ENCODE results near the gene TNS3.
A peak's percentile ranks its signal among the peaks of the same experiment; 100 is the strongest.
"Not testable (repeated sequence)": the region's sequence is repeated elsewhere in the genome, so short reads cannot be mapped to it uniquely, and the experiment has no call there.

The TNS3 gene

DNA sequence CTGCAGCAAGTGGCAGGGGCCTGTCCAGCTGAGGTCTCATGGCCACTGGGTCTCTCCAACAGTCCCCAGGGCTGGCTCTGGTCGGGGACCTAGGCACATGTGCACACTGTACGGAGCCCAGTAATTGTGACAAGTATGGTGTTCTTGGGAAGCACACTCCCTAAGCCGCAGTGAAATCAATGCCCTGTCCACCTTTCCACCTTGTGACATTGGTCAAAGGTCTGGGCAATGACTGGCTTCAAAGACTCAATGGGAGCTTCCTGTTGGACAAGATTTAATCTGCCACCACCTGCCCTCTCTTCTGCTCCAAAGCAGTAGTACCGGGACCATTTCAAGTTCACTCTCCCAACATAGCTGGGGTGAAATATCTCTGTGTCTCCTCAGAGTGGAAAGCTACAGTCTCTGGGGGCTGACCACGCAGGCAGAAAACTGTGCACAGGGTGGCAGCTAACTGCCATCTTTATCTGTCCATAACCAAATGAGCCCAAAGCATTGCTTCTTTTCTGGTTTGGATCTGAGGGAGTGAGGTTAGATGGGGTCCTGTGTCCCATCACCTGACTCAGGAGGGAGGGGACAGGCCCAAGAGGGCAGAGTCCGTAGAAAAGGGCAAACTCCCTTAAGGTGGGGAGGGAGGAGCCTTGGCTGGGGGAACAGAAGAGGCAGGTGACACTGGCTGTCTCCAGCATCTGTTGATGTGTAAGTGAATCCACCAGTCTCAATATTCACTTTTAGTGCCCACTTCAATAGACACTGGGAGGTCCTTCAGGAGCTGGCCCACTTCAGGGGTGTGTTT, 307.7 kb downstream of the TNS3 start:
- DNase-seq (ENCODE audit: extremely low read depth in 1 of 2, low read depth in 1 of 2): no peak

DNA sequence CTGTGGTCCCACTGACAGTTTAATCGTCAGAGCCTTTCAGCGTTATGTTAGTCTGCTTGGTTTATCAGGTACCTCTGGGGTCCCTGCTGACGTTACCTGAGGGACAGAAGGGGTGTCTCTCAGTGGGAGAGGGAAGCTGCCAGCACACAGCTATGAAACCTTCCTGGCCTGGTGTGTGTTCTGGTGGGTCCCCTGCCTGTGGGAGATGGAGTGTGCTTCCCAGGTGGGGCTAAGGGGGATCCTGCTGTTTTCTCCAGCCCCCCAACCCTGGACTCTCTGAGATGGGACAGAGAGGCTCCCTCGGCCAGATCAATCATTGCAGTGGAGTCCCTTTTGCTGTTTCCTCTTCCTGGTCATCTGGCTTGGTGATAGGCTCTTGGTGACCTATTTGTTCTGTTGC, 308.8 kb downstream of the TNS3 start:
- DNase-seq (ENCODE audit: extremely low read depth in 1 of 2, low read depth in 1 of 2): no peak

DNA sequence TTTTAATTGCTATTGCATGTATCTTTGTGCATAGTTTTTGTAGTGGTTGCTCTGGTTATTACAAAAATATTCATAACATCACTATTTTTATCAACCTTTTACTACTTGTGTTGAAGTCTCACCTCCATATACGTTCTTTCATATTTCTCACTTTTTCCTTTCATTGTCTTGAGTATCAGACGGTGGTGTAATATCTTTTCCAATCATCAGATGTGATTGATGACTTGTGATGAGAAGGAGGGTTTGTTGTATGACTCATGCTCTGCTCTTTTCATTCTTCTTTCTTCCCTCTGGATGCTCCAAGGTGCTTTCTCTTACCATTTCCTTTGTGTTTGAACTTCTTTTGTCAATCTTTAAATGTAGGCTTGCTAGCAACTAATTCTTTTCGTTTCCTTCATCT, 310.2 kb downstream of the TNS3 start:
- no peak for DNase-seq (ENCODE audit: extremely low read depth in 1 of 2, low read depth in 1 of 2)

DNA sequence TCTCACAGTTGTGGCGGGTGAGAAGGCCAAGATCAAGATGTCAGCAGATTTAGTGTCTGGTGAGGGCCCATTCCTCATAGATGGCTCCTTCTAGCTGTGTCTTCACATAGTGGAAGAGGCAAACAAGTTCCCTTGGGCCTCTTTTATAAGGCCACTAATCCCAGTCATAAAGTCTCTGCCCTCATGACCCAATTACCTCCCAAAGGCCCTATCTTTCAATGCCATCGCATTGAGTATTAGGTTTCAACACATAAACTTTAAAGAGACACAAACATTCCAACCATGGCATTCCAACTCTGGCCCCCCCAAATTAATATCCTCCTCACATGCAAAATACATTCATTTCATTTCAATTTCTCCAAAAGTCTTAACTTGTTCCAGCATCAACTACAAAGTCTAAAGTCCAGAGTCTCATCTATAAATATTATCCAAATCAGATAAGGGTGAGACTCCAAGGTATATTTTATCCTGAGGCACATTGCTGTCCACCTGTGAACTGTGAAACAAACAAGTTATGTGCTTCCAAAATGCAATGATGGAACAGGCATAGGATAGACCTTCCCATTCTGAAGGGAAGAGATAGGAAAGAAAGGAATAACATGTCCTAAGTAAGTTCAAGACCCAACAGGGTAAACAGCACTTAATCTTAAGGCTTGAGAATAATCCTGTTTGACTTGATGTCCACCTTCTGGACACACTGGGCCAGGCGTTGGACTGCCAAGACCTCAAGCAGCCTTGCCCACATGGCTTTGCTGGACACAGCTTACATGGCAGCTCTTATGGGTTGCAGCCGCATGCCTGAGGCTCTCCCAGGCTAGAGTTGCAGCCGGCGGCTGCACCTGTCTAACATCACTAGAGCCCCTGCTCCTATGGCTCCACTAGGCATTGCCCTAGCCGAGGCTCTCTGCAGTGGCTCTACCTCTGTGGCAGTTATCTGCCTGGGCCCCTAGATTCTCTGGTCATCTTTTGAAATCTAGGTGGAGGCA, 312.8 kb downstream of the TNS3 start:
- no peak for DNase-seq (ENCODE audit: extremely low read depth in 1 of 2, low read depth in 1 of 2)

DNA sequence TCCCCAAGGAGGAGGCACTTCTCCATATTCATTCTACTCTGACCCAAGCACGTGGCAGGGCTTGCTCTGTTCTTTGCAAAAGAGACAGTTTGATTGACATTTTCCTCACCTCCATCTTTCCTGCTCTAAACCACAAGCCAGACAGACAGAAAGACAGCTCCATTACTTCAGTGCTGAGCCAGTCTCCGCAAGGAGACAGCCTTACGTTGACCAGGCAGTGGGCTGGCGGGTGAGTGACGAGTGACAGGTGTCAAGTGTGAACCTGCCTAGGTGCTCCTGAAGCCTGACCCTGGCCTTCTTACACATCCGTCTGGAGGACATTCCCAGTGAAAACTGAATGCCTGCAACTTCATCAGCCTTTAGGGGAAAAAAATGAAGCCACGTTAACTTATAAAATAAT, 314.6 kb downstream of the TNS3 start:
- no peak for DNase-seq (ENCODE audit: extremely low read depth in 1 of 2, low read depth in 1 of 2)

DNA sequence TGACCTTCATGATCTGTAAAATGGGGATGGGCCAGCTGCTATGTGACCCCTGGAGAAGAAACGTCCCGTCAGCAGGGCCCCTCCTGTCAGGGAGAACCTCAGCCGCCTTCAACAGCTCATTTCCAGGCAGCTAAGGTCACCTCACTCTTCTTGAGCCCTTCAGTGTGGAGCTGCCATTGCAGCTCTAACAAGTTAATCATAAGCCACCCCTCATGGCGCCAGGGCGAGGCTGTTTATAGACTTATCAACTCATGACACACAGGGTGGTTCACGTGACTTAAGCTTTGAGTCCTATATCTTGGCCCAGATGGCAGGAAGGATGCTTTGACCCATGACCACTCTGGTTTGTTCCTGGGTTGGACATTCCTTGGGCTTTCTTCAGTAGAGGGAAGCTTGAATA, 315.1 kb downstream of the TNS3 start:
- no peak for DNase-seq (ENCODE audit: extremely low read depth in 1 of 2, low read depth in 1 of 2)

DNA sequence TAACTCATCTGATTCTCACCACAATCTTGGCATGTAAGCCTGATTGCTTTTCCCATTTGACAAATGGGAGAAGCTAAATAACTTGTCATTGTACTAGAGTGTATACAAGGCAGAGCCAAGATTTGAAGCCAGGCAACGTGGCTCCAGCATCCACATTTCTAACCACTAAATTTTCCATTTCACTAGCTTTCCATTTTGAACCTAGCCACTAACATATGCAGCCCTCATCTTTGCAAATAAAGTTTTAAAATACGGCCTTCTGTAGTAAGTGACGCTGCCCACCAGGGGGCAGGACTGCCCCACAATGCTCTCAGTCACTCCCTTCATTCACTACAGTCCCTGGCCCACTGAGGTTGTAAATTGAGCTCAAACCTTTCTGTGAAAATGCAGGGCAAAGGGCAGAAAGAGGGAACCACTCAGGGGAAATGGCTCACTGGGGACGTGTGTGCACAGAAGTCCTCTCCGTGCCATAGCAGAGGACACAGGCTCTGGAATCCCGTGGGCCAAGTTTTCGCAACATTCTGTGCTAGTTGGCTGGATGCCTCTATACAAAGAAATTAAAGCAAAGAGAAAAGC, 315.7 kb downstream of the TNS3 start:
- DNase-seq (ENCODE audit: extremely low read depth in 1 of 2, low read depth in 1 of 2): no peak

DNA sequence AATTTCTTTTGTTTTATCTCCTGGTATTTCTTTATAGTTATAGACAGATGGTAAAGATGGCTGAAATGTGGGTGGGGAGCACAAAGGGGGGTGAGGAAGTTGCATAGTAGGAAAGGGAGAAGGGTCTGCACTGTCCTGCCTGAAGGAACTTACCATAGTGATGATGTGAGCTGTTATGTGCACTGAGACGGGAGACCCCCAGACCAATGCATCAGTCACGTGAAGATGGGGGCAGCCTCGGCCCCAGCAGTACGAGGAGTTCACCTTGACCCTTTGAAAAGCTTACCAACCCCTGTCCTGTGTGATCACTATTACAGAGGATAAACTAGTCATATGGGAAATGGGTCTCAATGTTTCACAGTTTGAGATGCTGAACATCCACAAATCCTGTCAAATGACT, 316.3 kb downstream of the TNS3 start:
- no peak for DNase-seq (ENCODE audit: extremely low read depth in 1 of 2, low read depth in 1 of 2)

DNA sequence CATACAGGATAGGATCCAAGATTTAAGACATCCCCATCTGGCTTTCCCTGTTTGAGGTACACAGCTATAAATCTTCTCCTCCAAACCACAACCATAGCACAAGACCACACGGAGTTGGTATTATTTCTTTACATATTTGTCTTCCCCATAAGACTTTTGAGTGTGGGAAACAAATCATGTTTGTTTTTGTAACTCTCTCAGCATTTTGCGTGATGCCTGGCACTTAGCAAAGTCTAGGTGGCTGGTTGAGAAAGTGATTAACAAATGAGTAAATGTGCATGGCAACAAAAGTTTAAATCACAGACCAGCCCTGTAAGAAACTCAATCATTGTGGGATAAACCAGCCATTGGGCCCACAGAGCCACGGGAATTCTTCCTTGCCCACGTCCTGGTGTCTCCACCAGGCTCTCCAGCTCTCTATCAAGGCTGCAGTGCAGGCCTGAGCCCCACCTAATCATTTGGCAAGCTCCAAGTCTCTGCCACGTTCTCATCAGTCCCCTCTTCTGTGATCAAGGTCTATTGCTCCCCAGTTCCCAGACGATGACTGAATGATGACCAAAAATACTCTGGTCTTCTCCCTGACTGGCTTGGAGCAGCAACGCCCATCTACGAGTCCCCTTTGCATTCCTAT, 317.8 kb downstream of the TNS3 start:
- no peak for DNase-seq (ENCODE audit: extremely low read depth in 1 of 2, low read depth in 1 of 2)

DNA sequence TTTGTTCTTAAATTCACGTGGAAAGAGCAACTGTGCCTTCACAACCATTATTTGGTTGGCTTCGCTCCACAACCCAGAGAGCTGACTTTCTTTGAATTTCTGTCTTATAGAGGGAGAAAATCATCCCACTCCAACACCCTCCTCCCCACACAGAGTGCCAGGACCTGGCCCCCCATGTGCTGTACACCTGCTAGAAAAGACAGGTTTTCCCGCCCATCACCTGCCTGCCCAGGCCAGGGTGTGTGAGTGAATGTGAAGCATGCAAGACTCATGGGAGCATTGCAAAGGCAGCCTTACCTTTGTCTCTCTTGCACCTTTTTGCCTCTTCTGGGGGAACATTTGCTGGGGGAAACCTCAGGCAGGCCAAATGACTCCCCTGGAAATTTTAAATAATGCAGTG, 319.0 kb downstream of the TNS3 start:
- DNase-seq (ENCODE audit: extremely low read depth in 1 of 2, low read depth in 1 of 2): no peak

DNA sequence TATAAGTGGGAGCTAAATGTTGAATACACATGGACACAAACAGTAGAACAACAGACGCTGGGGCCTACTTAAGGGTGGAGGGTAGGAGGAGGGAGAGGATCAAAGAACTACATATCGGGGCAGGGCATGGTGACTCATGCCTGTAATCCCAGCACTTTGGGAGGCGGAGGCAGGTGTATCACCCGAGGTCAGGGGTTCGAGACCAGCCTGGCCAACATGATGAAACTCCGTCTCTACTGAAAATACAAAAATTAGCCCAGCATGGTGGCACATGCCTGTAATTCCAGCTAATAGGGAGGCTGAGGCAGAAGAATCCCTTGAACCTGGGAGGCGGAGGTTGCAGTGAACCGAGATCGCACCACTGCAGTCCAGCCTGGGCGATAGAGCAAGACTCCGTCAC, 319.8 kb downstream of the TNS3 start:
- DNase-seq (ENCODE audit: extremely low read depth in 1 of 2, low read depth in 1 of 2): not testable (repeated sequence)

DNA sequence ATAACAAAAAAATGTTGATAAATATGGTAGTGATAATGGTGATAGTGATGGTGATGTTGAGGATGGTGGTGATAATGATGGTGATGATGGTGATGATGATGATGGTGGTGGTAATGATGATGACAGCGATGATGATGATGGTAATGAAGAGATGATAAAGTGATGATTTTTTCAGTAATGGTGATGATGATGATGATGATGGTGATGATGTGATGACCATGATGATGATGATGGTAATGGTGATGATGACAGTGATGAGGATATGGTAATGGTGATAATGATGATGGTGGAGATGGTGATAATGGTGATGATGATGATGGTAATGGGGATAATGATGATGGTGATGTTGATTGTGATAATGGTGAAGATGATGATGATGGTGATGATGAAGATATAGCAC, 321.6 kb downstream of the TNS3 start:
- no peak for DNase-seq (ENCODE audit: extremely low read depth in 1 of 2, low read depth in 1 of 2)

DNA sequence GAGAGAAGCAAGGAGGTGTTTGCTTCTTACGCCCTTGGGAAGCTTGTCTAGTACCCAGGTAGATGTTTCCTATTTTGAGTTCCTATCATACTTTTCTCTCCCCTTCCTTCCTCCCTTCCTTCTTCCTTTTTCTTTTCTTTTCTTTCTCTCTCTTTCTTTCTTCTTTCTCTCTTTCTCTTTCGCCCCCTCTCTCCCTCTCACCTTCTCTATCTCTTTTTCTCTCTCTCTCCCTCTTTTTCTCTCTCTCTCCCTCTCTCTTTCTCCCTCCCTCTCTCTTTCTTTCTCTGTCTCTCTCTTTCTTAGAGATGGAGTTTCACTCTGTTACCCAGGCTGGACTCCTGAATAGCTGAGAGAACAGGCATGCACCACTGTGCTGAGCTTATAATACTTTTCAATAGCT, 322.2 kb downstream of the TNS3 start:
- no peak for DNase-seq (ENCODE audit: extremely low read depth in 1 of 2, low read depth in 1 of 2)

DNA sequence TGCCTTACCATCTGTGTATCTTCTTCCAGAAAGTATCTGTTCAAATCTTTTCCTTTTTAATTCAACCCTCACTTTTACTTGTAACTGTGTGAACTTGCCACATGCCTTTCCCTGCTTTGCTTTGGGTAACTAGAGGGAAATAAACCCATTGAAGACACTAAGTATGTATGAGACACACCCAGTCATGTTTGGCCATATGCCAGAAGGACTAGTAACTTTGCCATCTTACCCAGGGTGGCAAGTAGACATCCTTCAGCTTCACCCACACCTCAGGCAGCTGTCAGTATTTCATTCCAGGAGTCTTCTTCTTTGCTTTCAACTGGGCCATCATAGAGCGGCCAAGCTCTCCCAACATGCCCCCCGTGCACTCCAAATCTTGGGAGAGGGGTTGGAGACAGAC, 323.1 kb downstream of the TNS3 start:
- DNase-seq (ENCODE audit: extremely low read depth in 1 of 2, low read depth in 1 of 2): no peak

DNA sequence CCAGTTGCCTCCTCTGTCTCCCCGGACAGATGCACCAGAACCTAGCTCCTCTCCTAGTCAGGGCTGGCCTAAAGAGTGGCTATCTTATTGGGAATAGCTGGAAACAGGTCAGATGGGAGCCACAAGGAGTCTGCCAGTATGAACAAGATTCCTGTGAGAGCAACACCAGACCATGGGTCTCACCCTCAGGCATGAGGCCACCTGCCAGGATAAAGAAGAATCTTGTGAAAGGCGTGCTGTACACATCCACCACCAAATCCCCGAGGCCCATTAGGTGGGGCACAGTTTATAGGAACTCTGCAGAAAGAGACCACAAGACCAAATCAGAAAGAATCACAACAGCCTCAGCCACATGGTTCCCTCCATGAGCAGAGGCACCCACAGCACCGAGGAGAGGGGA, 325.9 kb downstream of the TNS3 start:
- no peak for DNase-seq (ENCODE audit: extremely low read depth in 1 of 2, low read depth in 1 of 2)

DNA sequence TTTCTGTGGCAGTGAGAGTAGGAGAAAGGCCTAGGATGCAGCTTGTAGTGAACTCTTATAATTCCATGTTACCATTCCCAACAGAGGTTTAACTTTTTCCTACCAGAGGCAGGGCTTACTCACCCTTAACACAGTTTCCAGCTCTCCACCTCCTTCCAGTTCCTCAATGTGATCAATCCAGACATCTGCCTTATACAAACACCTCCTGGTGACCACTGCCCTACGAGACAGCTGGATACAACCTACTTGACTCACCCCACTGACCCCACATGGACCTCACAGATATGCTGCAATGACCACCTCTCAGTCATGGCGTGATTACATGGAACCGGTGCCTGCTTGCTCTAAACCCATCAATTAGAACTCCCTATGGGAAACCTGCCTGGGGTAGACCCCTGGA, 326.5 kb downstream of the TNS3 start:
- DNase-seq (ENCODE audit: extremely low read depth in 1 of 2, low read depth in 1 of 2): no peak

DNA sequence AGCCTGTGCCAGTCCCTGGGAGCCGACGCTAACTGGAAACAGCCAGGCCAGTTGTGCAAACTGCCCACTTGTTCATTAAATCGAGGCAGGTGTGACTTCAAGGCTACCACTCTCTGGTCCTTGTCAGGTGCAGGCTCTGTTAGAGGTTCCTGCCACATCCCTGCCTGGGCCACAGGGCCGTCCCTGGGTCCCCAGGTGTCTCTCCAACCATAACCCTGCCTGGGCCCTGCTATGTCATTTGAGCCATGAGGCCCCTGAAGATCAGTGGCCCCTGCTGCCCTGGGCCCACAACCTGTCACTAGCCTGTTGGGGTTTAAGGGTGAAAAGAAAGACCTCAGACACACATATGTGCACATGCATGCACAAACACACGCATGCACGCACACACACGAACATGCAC, 326.9 kb downstream of the TNS3 start:
- DNase-seq (ENCODE audit: extremely low read depth in 1 of 2, low read depth in 1 of 2): no peak

DNA sequence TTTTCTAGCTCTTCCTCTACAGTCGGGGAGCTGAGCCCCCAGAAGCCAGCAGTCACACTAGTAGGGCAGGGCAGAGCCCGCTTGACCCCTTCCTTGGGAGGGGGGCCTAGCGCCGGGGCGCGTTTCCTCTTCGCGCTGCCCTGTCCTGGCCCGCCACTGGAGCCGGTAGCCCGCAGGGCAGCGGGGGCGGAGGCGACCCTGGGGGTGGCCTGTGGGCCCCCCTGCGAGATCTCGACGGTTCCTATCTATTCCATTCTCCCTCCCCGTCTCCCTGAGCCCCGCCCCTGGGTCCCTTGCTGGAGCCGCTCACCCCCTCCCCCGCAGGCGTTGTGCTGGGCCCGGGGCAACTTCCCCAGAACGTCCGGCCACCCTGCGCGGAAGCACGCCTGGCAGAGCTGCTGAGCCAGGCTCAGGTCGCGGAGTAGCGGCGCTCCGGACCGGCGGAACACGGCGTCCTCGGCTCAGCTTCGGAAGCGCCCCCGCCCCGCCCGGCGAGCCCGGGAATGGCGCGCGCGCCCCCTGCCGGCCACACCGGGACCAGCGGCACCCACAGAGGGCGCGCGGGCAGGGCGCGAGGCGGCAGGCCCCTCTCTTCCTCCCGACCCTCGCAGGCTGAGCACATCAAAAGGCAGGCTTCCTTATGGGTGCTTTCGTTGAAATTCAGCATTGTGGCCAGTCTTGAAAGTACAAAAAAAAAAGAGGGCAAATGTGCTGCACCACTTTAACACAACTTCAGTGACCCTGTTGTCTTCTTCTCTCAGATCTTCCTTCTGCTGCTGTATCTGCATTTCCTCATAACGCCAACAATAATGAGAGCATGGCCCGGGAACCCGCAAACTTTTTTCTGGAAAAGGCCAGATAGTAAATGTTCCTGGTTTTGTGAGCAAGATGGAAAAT, 327.6 kb downstream of the TNS3 start:
- DNase-seq (ENCODE audit: extremely low read depth in 1 of 2, low read depth in 1 of 2): peak in 1 of 2 donors; percentile 27

DNA sequence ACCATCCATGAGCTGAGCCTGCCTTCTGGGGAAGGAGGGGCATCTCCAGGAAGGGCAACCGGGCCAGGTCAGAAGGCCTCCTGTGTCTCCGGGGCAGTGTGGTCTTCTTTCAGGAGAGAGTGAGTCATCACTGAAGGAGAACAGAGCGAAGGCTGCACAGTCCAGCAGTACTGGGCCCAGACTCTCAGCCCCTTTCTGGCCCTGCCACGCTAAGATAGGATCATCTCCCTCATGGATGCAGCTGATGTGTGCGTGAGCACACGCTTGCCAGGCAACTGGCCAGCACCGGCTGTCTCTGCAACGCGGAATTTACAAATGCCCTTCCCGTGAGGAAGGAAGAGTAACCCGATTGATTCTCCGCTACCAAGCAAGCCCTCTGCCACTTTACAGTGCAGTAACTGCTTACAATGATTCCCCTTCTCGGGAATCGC, 328.2 kb downstream of the TNS3 start:
- DNase-seq (ENCODE audit: extremely low read depth in 1 of 2, low read depth in 1 of 2): no peak

DNA sequence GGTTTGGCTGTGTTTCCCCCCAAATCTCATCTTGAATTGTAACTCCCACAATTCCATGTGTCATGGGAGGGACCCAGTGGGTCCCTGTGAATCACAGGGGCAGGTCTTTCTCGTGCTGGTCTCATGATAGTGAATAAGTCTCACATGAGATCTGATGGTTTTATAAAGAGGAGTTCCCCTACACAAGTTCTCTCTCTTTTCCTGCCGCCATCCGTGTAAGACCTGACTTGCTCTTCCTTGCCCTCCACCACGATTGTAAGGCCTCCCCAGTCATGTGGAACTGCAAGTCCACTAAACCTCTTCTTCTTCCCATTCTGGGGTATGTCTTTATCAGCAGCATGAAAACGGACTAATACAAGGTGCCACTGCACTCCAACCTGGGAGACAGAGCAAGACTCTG, 329.2 kb downstream of the TNS3 start:
- DNase-seq (ENCODE audit: extremely low read depth in 1 of 2, low read depth in 1 of 2): no peak

All from activated CD8-positive, alpha-beta memory T cell treated with anti-CD3 and anti-CD28 coated beads for 1 hour (primary cell).